NOMO-1 (cell line): ENCODE measurements around the gene GPR162.

Source experiments
- DNase-seq, 2 experiments: peaks; one replicate each; lab custom pipeline; 2025; ENCODE audit not compliant: unreplicated experiment in 2 of 2; lab: John Stamatoyannopoulos, UW

Gene GPR162

DNA sequence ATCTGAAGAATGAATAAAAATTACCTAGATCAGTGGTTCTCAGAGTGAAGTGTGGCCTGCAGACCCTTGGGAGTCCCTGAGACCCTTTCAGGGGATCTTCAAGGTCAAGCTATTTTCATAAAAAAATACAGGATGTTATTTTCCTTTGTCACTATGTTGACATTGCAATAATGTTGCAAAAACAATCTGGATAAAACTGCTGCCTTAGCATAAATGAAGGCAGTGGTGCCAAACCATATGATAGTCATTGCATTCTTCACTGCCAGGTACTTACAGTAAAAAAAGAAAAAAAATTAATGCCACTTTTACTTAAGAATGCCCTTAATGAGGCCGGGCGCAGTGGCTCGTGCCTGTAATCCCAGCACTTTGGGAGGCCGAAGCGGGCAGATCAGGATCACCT, 34.3 kb upstream of the GPR162 start:
- DNase-seq = no peak

DNA sequence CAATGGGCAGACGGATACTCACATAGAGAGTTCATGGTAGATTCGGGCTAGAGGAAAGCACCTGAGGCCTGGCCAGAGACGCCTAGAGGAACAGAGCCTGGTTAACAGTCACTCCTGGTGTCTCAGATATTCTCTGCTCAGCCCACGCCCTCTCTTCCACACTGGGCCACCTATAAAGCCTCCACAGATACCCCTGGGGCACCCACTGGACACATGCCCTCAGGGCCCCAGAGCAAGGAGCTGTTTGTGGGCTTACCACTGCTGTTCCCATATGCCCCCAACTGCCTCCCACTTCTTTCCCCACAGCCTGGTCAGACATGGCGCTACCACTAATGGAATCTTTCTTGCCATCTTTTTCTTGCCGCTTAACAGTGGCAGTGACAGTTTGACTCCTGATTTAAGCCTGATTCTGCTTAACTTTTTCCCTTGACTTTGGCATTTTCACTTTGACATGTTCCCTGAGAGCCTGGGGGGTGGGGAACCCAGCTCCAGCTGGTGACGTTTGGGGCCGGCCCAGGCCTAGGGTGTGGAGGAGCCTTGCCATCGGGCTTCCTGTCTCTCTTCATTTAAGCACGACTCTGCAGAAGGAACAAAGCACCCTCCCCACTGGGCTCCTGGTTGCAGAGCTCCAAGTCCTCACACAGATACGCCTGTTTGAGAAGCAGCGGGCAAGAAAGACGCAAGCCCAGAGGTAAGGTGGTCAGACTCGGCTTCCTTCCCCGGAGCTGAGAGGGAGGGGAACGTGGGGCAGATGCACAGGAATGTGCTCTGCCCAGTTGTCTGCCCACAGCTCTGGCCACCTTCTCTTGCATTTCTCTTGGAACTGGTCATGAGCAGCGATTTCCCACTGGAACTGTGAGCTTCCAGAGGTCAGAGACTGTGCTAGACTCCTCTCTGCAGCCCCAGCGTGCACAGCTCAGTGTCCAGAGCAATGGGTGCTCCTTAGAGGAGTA, 32.4 kb upstream of the GPR162 start, which contains the start of gene CD4:
Gene CD4 (plus strand): TSS at position 557 of the 953 bp plus-strand sequence. CDS start 10,611 bp downstream, outside the sequence.
- peak; percentile 58 to 63 for DNase-seq

DNA sequence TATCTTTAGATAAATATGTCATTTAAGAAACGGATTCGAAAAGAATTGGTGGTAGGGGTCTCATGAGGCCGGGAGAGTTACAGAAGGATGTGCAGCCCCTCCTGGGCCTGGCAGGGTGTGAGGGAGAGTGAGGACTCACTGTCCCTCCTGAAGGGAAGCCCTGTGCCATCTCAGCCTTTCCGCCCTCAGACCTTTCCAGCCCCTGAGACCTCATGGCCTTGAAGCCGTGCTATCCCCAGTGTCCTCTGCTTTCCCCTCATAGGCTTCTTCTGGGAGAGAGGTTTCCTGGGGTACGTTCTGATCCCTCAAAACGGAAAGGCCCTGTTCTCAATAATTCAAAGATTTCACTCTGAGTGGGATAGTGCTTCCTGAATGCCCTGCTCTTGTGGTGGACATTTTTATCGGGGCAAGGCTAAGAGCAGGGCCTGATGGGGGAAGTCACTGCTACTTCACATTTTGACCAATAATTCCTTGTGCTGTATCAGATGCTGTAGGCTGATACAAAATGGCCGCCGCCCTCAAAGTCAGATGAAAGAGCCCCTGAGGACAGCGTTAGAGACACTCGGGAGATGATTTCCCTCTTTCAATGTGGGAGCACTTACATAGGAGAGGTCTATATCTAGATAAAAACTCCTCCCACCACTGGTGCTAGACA, 31.0 kb upstream of the GPR162 start:
- DNase-seq = peak in 1 of 2 experiments; percentile 34

DNA sequence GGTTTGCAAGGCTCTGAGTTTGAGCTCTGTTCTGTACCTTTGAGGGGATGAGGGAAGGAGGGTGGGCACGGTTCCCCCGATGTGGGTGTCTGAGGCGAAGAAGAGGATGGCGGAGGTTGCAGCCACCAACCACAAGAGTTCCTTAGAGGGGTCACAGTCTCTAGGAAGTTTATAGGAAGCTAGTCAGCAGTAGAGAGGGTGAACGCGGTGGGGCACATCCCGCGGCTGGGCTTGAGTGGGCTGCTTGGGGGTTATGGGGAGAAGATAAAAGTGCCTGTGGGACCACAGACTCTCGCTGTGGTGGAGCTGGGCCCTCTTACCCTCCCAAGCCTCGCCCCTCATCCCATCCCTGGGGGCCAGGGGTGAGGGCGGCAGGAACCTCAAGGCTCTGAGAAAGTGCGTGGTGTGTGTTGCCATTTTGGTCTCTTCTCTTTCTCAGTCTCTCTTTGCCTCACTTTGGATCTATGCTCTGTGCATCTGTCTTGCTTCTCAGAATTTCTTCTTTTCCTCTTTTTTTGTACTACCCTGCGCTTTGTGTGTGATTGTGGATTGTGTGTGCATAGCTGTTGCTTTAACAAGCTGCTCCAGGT, 29.6 kb upstream of the GPR162 start:
- no peak for DNase-seq

DNA sequence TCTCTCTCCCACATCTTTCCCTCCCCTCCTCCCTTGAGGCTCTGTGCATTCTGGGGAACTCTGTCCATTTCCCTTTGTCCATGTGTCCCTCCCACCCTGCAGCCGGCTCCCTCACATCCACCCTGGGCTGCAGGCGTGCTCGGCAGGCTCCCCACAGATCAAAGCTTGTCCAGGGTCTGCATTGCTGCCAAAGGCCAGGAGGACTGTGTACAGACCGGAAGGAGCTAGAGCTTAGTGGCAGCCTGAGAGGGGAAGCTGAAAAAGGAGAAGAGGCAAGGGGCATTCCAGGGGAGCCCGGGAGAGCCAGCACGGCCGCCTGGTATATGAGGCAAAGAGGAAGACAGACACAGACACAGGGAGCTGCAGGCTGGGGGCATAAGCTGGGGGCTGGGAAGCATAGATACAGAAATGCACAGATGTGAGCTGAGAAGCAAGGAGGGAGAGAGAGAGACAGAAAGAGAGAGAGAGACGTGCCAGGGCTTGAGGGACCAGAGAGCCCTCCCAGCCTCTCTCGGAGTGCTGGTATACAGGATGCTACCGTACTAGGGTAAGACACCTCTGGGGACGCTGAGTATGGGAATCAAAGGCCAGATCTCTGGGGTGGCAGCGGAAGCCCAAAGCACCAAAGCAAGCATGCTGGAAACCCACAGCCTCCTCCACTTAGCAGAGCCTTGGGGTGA, 29.0 kb upstream of the GPR162 start:
- DNase-seq = peak; percentile 66 to 68

DNA sequence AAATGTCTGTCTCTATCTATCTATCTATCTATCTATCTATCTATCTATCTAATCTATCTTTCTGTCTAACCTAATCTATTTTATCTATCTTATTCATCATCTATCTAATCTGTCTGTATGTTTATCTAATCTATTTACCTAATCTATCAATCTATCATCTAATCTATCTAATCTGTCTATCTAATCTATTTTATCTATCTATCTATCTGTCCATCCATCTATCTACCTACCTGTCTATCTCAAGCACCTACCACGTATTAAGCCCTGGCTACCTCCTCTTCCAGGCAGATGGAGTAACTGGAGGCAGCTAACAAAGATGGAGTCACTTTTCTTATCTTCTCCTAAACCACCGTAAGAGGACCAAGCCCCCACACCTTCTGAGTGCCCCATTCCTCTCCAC, 26.5 kb upstream of the GPR162 start:
- DNase-seq = no peak

DNA sequence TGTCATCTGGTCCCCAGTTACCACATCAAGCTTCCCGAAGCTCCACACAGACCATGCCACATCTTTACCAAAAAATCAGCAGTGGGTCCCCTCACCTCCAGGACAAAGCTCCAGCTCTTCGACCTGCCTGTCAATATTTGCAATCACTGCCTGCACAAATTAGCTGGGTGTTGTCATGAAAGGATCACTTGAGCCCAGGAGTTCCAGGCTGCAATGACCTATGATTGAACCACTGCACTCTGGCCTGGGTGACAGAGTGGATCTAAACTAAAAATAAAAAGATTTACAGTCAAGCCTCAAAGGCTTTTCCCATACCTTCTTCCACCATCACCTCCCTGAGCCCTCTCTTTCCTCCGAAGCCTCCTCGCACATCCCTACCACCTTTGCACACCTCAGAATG, 25.0 kb upstream of the GPR162 start:
- DNase-seq = no peak

DNA sequence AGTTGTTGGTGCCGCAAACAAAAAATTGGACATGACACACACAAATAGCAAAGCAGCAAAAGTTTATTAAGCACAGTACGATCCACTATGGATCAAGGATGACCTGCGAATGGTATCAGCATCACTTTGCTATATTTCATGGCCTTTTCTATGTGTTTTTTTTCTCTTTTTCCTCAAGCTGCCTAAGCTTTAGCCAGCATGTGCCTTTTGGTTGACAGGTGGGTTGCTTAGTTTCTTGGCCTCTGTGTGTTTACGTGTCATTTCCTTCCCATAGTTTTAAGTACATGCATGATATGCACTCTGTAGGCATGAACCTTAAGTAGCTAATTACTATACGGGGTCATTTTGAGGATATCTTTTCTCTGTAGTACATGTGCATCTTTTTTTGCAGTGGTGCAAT, 22.5 kb upstream of the GPR162 start:
- no peak for DNase-seq

DNA sequence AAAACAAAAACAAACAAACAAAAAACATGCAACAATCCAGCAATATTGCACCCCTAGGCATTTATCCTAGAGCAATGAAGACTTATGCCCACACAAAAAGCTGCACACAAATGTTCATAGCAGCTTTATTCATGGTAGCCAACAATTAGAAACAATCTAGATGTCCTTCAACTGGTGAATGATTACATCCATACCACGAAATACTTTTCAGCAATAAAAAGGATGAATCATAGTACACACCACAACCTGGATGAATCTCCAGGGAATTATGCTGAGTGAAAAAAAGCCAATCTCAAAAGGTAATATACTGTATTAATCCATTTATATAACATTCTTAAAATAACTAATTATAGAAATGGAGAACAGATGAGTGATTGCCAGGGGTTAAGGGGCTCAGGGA, 14.5 kb upstream of the GPR162 start:
- no peak for DNase-seq

DNA sequence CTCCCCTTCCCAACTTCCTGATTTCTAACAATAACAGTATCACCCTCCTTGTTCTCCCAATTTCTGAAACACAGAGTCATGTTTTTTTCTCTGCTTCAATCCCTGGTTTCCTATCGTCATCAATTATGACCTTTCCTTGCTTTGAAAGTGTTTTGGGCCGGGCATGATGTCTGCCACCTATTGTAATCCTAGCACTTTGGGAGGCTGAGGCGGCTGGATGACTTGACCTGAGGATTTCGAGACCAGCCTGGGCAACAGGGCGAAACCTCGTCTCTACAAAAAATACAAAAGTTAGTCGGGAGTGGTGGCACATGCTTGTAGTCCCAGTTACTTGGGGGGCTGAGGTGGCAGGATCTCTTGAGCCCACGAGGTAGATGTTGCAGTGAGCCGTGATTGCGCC, 12.6 kb upstream of the GPR162 start:
- DNase-seq = no peak

DNA sequence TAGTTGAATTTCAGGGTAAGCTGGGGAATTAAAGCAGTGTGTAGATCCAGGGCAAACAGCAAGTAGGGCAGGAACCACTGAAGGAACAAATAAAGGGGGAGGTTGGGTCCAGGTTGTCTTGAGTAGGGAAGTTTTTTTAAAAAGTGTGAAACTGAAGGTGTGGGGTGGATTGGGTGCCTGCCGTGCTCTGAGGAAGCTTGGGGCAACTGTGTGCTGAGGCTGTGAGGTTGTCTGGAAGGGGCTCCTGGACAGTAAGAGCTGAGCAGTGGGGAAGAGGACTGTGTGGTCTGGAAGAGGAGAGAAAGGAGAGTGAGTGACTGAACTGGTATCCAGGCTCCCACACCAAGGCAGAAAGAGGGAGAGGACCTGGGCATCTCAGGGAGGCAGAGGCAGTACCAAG, 10.9 kb upstream of the GPR162 start:
- no peak for DNase-seq

DNA sequence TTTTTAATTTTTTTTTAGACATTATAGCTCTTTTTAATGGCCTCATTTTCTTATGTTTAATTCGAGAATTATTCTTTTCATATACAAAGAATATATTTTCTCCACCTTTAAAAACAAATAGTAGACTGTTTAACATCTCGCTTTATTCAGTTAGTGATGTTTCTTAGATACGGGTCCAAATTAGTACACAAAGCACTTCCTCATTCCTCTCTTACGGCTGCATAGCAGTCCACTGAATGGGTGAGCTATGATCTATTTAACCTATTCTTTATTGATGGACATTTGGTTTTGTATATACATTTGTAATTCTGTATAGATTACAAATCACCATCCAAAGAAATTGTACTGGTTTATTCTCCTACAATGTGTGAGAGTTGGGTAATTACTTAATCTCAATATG, 8.3 kb upstream of the GPR162 start:
- DNase-seq = no peak

DNA sequence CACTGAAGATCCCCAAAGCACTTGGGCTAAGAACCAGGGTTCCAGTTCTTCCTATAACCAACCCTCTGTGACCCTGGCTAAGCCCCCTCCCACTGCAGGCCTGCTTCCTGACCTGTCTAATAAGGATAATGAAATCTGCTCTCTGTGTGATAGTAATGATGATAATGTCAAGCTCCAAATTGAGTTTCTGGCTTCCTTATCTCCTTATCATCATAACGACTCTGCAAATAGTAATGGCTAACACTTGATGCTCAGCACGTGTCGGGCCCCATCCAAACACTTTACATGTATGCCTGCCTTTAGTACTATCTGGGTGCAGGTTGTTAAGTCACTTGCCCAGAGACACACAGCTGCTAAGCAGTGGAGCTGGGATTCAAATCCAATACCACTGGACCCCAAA, 5.0 kb upstream of the GPR162 start:
- DNase-seq = no peak

DNA sequence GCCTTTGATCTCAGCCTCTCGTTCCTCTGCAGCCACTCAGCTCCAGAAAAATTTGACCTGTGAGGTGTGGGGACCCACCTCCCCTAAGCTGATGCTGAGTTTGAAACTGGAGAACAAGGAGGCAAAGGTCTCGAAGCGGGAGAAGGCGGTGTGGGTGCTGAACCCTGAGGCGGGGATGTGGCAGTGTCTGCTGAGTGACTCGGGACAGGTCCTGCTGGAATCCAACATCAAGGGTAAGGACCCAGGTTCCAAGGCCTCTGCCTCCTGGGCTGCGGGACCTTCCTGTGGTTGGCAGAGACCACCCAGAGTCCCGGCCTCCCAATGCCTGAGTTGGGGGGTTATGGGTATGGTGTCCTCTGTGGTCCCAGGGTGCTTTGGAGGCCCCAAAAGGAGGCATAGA, 4.5 kb upstream of the GPR162 start:
- no peak for DNase-seq

DNA sequence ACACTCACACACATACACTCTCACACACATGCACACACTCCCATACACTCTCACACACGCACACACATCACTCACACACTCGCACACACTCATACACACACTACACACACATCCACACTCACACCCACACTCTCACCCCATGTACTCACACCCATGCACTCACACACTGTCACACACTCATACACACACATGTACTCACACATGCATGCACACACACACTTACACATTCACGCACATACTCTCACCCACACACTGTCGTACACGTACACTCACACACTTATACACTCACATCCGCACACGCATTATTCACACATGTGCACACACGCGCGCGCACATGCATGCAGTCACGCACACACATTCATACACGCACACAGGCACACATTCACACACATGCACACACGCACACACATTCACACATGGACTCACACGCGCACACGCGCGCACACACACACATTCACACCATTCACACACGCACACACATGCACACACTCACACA, 3.9 kb upstream of the GPR162 start:
- DNase-seq = no peak

DNA sequence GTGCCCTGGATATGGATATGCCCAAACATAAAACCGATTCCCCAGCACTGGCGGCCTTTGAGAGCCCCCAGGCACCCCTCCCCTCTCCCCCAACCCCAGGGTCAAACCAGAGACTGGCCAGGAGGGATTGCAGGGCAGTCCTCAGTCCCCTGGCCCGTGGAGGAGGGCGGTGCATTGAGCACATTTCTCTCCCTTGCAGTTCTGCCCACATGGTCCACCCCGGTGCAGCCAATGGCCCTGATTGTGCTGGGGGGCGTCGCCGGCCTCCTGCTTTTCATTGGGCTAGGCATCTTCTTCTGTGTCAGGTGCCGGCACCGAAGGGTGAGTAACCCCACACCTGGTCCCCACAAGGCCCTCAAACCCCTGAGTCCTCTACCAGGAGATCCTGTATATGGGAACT, 3.4 kb upstream of the GPR162 start:
- no peak for DNase-seq

DNA sequence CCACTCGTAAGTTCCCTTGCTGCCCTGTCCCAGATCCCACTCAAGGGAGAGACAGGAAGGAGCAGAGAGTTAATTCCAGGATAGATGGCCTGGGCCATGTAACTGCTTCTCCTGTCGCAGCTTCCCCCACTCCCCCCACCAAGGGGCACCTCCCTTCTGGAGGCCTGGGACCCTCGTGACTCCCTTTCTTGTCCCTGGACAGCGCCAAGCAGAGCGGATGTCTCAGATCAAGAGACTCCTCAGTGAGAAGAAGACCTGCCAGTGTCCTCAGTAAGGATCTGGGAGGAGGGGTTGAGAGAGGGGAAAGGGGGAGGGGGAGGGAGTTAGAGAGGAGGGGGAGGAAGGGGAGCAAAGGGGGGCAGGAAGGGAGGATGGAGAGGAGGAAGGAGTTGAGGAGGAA, 3.0 kb upstream of the GPR162 start:
- no peak for DNase-seq

DNA sequence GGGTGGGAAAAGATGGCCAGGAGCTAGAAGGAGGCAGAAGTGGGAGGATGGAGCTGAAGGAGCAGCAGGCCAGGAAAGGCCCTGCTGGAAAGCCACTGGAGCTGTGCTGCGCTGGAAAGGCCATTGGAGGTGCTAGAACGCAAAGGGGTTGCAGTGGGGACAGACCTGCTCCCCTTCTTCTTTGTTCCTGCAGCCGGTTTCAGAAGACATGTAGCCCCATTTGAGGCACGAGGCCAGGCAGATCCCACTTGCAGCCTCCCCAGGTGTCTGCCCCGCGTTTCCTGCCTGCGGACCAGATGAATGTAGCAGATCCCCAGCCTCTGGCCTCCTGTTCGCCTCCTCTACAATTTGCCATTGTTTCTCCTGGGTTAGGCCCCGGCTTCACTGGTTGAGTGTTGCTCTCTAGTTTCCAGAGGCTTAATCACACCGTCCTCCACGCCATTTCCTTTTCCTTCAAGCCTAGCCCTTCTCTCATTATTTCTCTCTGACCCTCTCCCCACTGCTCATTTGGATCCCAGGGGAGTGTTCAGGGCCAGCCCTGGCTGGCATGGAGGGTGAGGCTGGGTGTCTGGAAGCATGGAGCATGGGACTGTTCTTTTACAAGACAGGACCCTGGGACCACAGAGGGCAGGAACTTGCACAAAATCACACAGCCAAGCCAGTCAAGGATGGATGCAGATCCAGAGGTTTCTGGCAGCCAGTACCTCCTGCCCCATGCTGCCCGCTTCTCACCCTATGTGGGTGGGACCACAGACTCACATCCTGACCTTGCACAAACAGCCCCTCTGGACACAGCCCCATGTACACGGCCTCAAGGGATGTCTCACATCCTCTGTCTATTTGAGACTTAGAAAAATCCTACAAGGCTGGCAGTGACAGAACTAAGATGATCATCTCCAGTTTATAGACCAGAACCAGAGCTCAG, 2.3 kb upstream of the GPR162 start:
- DNase-seq = no peak

DNA sequence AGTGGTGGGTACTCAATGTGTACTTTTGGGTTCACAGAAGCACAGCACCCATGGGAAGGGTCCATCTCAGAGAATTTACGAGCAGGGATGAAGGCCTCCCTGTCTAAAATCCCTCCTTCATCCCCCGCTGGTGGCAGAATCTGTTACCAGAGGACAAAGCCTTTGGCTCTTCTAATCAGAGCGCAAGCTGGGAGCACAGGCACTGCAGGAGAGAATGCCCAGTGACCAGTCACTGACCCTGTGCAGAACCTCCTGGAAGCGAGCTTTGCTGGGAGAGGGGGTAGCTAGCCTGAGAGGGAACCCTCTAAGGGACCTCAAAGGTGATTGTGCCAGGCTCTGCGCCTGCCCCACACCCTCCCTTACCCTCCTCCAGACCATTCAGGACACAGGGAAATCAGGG, 1.5 kb upstream of the GPR162 start:
- no peak for DNase-seq
